Common myeloid progenitor, CD34-positive (primary cell): ENCODE results near the gene TMEM255B.

Experiments used
- CTCF ChIA-PET: fragments of 350-600 bp; sonication (Branson Sonifier 250); formaldehyde crosslinking; loops from one replicate; lab custom pipeline; 2021; ENCODE audit warnings: antibody characterized with exemption; lab: Charles Lee
- POLR2A ChIA-PET: fragments of 350-600 bp; sonication (Branson Sonifier 250); formaldehyde crosslinking; loops from one replicate; lab custom pipeline; 2021; ENCODE audit warnings: antibody characterized with exemption; lab: Charles Lee
- DNase-seq, 3 donors: peaks; one replicate each; pipeline versions ENCODE4 v3.0.0 to v3.0.0-alpha.2; 2013
- H3K27ac ChIP-seq, 2 experiments: 1 replicate in 1 of 2; 2 replicates in 1 of 2; pipeline ENCODE4 v1.7.0; 2013; ENCODE audit warnings: inconsistent platforms in 2 of 2, low read length in 2 of 2, mild to moderate bottlenecking in 2 of 2, low read depth in 1 of 2, moderate library complexity in 1 of 2; ENCODE audit not compliant: severe bottlenecking in 2 of 2, insufficient read depth in 1 of 2, poor library complexity in 1 of 2
- H3K27me3 ChIP-seq, 5 experiments: replicated peaks in 2 of 5; 1 replicate in 3 of 5; 2 replicates in 2 of 5; pipeline versions ENCODE4 v1.6.1 to v1.7.0; 2013; ENCODE audit warnings: low read length in 4 of 5, mild to moderate bottlenecking in 2 of 5, moderate library complexity in 2 of 5, inconsistent platforms in 1 of 5; ENCODE audit not compliant: insufficient read depth in 5 of 5, control insufficient read depth in 4 of 5
- H3K36me3 ChIP-seq, 4 experiments: 1 replicate in 2 of 4; 2 replicates in 2 of 4; pipeline versions ENCODE4 v1.6.1 to v1.7.0; 2013; ENCODE audit warnings: low read length in 3 of 4, control low read depth in 1 of 4, mild to moderate bottlenecking in 1 of 4; ENCODE audit not compliant: control insufficient read depth in 4 of 4, insufficient read depth in 4 of 4
- H3K4me1 ChIP-seq, 4 experiments: 1 replicate in 3 of 4; 2 replicates in 1 of 4; pipeline versions ENCODE4 v1.6.1 to v1.7.1; 2013; ENCODE audit warnings: low read length in 3 of 4, mild to moderate bottlenecking in 3 of 4, control low read depth in 1 of 4, inconsistent platforms in 1 of 4, moderate library complexity in 1 of 4; ENCODE audit not compliant: control insufficient read depth in 4 of 4, insufficient read depth in 4 of 4; ENCODE audit errors: control extremely low read depth in 1 of 4
- H3K4me3 ChIP-seq, 7 experiments: 1 replicate in 4 of 7; 2 replicates in 3 of 7; pipeline versions ENCODE4 v1.5.1 to v1.7.0; 2013; ENCODE audit warnings: mild to moderate bottlenecking in 7 of 7, low read length in 6 of 7, moderate library complexity in 6 of 7, inconsistent platforms in 2 of 7, low read depth in 2 of 7, control low read depth in 1 of 7; ENCODE audit not compliant: insufficient read depth in 4 of 7, control insufficient read depth in 1 of 7; ENCODE audit errors: extremely low read depth in 1 of 7
- H3K9me3 ChIP-seq, 5 experiments: 1 replicate in 4 of 5; 2 replicates in 1 of 5; pipeline versions ENCODE4 v1.6.1 to v1.7.1; 2013; ENCODE audit warnings: low read length in 4 of 5, mild to moderate bottlenecking in 2 of 5, inconsistent platforms in 1 of 5, low read depth in 1 of 5, moderate library complexity in 1 of 5; ENCODE audit not compliant: control insufficient read depth in 4 of 5, insufficient read depth in 2 of 5; ENCODE audit errors: control extremely low read depth in 1 of 5
- WGBS: methylation state at CpG from one replicate; pipeline ENCODE4 v1.1.5; 2013; ENCODE audit not compliant: insufficient coverage; 5-methylcytosine and 5-hydroxymethylcytosine counted together

Gene TMEM255B

GRCh38 chr13:113771709-113772331 lies 12.8 kb downstream of the TMEM255B start:
- WGBS: 0% methylated on average over 1 of the region's 4 CpGs
- Histone ChIP-seq H3K9me3 (peaks cover 0 to 16% (median 7%) of the 10 kb centered on the region in 5 experiments), H3K27me3 (peaks cover 0 to 5% (median 0%) of the 10 kb centered on the region in 5 experiments), H3K36me3 (no peaks in the 10 kb centered on the region), H3K27ac (no peak overlapping the region), H3K4me1 (no peaks in the 10 kb centered on the region), H3K4me3 (no peak overlapping the region)
- POLR2A ChIA-PET: no interaction called here
- CTCF ChIA-PET: no interaction called here
- peak; percentile 23 to 71 (median 65) for DNase-seq

GRCh38 chr13:113774177-113775107 lies 15.4 kb downstream of the TMEM255B start:
- POLR2A ChIA-PET: no interaction called here
- peak in 2 of 3 donors; percentile 12 to 38 for DNase-seq
- CTCF ChIA-PET: interaction anchor here (0.6 to 0.7 kb wide), 2 partner anchors 8 to 57 kb away, joined by 3 read pairs; no protein-coding TSS in a partner anchor
- Histone ChIP-seq H3K4me3 (no peak overlapping the region), H3K27ac (no peak overlapping the region), H3K9me3 (peaks cover 0 to 16% (median 10%) of the 10 kb centered on the region in 5 experiments), H3K36me3 (no peaks in the 10 kb centered on the region), H3K27me3 (peaks cover 0 to 18% (median 0%) of the 10 kb centered on the region in 5 experiments), H3K4me1 (no peaks in the 10 kb centered on the region)
- 100% methylated on average over 5 of the region's 9 CpGs for WGBS

DNA sequence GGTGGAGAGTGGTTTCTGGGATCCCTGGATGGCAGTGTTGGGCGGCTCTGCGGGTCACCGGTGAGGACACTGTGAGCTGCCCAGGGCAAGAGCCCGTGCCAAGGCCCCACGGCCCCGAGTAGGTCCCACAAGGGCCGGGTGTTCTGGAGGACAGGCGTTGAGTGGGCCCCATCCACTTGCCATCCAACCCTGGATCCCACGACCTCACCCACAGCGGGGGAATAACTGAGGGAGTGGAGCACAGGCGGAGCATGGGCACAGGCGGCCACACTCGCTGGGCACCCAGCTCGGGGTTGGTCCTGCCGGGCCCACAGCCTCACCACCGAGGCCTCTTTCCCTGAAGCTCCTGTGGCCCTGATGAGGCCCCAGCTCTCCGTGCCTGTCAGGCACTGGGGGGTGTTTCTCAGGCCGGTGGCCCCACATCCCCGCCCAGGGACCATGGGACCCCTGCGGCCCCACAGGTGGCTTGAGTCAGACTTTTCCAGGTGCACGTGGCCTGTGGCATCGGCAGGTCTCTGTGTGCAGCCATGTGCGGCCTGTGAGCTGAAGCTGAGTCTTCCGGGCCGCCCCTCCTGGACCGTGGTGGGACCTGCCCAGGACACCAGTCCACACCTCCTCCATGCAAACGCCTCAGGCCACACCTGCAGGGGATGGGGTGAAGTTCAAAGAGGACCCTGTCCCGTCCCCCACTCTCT lies 16.6 kb downstream of the TMEM255B start:
- Histone ChIP-seq H3K36me3 (no peaks in the 10 kb centered on the region), H3K27ac (no peak overlapping the region), H3K4me1 (no peaks in the 10 kb centered on the region), H3K27me3 (peaks cover 0 to 19% (median 0%) of the 10 kb centered on the region in 5 experiments), H3K4me3 (no peak overlapping the region), H3K9me3 (peaks cover 0 to 16% (median 10%) of the 10 kb centered on the region in 5 experiments)
- 93% methylated on average over 26 of the region's 28 CpGs for WGBS
- ChIA-PET POLR2A (no interaction called here), CTCF (interaction anchor here (1.9 kb wide), 1 partner anchor 33 kb away, joined by 4 read pairs; no protein-coding TSS in a partner anchor)
- no peak for DNase-seq

DNA sequence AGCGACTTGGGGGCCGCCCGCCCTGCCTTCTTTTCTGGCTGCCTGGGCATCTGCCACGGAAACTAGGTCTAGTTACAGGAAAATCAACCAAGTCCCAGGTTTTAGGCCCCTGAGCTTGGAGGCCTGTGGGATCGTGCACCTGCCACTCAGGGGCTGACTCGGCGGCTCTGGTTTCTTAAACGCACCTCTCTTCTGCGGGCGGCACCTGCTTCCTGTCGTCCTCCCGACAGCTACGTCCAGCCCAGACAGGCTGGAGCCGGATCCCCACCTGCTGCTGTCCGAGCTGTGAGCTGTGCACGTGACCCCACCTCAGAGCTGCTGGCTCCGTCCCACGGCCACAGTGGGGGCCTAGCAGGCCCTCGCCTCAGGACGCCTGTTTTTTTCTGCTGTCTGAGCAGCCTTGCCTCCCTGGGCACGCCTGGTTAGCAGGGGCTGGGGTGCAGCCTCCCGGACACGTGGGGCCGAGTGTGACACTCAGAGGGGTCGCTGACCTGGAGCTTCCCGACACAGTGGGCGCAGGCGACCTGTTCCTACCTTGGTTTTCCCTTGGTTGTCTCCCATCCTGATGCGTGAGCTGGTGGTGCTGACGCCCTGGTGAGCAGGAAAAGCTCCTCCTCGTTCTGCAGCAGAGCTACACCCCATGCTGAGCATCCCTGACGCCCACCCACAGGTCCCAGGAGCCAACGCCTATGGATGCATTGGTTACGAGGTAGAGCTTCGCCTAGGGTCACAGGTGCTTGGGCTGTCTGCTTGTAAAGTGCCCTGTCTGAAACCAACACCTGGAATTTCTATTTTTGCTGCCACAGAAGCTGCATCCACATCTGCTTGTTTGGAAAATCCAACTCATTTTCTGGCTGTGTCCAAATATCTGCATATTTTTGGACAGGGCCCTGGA lies 17.5 kb downstream of the TMEM255B start:
- POLR2A ChIA-PET: no interaction called here
- H3K27me3 ChIP-seq: peaks cover 0 to 19% (median 0%) of the 10 kb centered on the region in 5 experiments
- H3K27ac ChIP-seq: no peak overlapping the region
- H3K4me3 ChIP-seq: no peak overlapping the region
- CTCF ChIA-PET: interaction anchor here (1.9 kb wide), 1 partner anchor 34 kb away, joined by 4 read pairs; no protein-coding TSS in a partner anchor
- 90% methylated on average over 35 of the region's 35 CpGs for WGBS
- no peaks in the 10 kb centered on the region for H3K36me3 ChIP-seq
- no peak for DNase-seq
- H3K9me3 ChIP-seq: peaks cover 0 to 12% (median 7%) of the 10 kb centered on the region in 5 experiments
- no peaks in the 10 kb centered on the region for H3K4me1 ChIP-seq

DNA sequence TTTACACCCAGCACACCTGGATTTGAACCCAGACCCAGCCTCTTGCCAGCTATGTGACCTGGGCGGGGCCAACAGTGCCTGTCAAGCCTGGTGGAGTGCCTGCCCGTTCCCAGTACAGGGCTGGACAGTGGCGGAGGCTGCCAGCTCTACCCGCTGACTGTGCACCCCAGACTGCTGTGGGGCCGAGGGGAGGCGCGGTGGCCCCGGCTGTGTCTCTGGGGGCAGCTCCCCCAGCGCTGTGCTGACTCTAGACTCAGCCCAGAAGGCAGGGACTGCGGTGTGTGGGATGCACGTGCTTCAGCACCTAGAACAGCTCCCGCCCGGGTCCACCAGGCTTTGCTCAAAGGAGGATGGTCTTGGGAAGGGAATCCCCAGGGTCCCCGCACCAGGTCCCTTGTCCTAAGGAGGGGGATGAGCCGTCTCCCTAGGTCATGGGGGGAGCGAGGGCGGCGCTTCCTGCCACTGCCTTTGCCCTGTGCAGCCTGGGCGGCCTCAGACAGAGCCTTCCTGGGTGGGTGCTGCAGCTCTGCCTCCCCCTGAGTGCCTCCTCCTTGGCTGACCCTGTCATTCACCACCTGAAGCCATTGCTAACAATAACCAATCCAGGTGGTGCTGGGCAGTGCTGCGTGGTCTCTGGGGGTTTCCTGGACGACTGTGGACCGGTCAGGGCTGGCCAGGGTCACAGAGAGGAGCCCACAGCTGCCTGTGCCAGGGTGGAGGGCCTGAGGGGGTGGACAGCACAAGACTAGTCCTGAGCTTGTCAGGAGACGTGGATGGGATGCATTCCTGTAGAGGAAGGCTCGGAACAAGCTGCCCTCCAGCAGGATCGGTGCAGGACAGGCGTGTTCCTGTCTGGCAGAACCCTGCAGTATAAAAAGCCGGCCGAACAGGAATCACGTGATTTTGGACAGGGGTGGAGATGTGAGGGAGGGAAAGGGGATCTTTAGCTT lies 18.6 kb downstream of the TMEM255B start:
- Histone ChIP-seq H3K36me3 (no peaks in the 10 kb centered on the region), H3K4me3 (no peak overlapping the region), H3K9me3 (peaks cover 0 to 6% (median 2%) of the 10 kb centered on the region in 5 experiments), H3K4me1 (no peaks in the 10 kb centered on the region), H3K27ac (no peak overlapping the region), H3K27me3 (peaks cover 0 to 19% (median 2%) of the 10 kb centered on the region in 5 experiments)
- POLR2A ChIA-PET: no interaction called here
- CTCF ChIA-PET: interaction anchor here (1.1 kb wide), 1 partner anchor 14 kb away, joined by 3 read pairs; no protein-coding TSS in a partner anchor
- WGBS: 41% methylated on average over 24 of the region's 29 CpGs
- peak; percentile 17 to 59 (median 52) for DNase-seq
